Upper lobe of right lung (tissue), 1 donor: ENCODE results near the gene PRKN. TPM values are rescaled to one million over a fixed set of nuclear protein-coding genes. Genes with fewer than 3 reads are reported as not detected.

Experiments used
- ATAC-seq: fragments of 200-7000 bp; cut with Tn5 transposase; one replicate; pipeline ENCODE4 v1.9.1; 2020; ENCODE audit warnings: mild to moderate bottlenecking, moderate library complexity
- DNase-seq: peaks from one replicate; pipeline ENCODE4 v3.0.0-alpha.2; 2020
- H3K27ac ChIP-seq: fragments of 200-600 bp; one replicate; pipeline ENCODE4 v1.8.0; 2022
- H3K27me3 ChIP-seq: fragments of 200-600 bp; one replicate; pipeline ENCODE4 v1.8.0; 2022; ENCODE audit warnings: mild to moderate bottlenecking
- H3K36me3 ChIP-seq: fragments of 200-600 bp; one replicate; pipeline ENCODE4 v1.8.0; 2022
- H3K4me1 ChIP-seq: fragments of 200-600 bp; one replicate; pipeline ENCODE4 v1.8.0; 2022
- H3K4me3 ChIP-seq: fragments of 200-600 bp; one replicate; pipeline ENCODE4 v1.8.0; 2022; ENCODE audit warnings: mild to moderate bottlenecking
- H3K9me3 ChIP-seq: fragments of 200-600 bp; one replicate; pipeline ENCODE4 v1.8.0; 2022
- CTCF ChIP-seq: fragments of 200-600 bp; IDR thresholded peaks from one replicate; pipeline ENCODE4 v1.8.0; 2022; ENCODE audit warnings: antibody characterized with exemption
- intact Hi-C: fragments of 100-400 bp; cut with DNase I; formaldehyde crosslinking; loops from one replicate; pipeline ENCODE4 v1.11.0; 2022
- total RNA-seq: library from RNA; stranded (reverse); fragmentation: NEBNext Ultra II Directional; extraction: Animal tissue kit (Norgen Biotek cat#: 25700); gene quantifications from one replicate; pipeline ENCODE4 v1.2.1, GENCODE V29; 2021
- donor health status: DM: no; HTN: yes; CAD: no; lungs with severe emphysema.

Gene PRKN
- total RNA-seq, 1 donor from 2014 or later = 2.7 TPM

DNA sequence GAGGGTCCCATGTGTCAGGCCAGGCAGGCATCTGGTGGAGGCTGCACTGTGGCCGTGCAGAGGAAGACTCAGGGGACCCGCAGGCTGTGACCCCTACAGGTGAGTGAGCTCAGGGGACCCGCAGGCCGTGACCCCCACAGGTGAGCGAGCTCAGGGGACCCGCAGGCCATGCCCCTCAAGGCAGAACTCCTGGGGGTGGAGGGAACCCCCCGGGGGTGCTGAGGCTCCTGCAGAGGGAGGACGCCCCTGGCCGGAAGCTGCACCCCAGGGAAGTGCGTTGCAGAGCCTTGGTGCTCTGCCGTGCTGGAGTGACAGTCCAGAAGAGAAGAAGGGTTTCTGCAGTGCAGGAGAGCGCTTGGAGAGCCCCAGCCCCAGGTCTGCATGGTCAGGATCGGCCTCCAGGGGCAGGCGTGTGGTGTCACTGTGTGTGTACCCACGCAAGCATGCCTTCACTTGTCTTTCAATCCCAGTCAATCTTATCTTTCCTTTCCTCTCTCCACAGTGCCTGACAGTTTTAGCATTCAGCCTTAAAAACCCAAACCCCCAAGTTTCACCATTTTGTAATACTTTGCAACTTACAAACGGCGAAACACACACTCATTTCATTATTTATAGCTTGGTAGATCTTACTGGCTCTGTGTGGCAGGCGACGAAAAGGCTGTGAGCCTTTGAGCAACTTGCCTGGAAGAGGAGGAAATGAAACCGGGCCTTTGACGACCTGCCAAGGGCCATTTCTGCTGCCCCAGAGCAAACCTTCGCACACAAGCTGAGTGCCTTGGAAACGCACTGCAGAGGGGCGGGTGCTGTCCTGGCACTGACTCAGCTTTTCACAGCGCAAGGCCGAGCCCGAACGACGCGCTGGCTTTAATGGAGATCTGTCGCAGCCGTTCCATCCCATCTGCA lies 1352.3 kb downstream of the PRKN start:
- ATAC-seq (peak; percentile 85), DNase-seq (peak; percentile 89)
- Histone ChIP-seq H3K27me3 (no peaks in the 10 kb centered on the region), H3K9me3 (no peaks in the 10 kb centered on the region), H3K27ac (peak overlapping the region; percentile 7), H3K4me1 (peaks cover 12% of the 10 kb centered on the region), H3K4me3 (peak overlapping the region; percentile 24), H3K36me3 (no peaks in the 10 kb centered on the region)
- TF ChIP-seq CTCF = peak; percentile 39
- intact Hi-C loops = loop anchor here (5.0 kb wide), 1 partner anchor 443 kb away; no protein-coding TSS in a partner anchor

- H3K4me1 ChIP-seq = peaks cover 12% of the 10 kb centered on the region
- ATAC-seq = peak; percentile 58
Measured at GRCh38 chr6:161373905-161374451, 1353.6 kb downstream of the PRKN start.

GRCh38 chr6:161372422-161372793 lies 1355.2 kb downstream of the PRKN start:
- no peak for TF ChIP-seq CTCF
- Histone ChIP-seq H3K4me1 (peaks cover 12% of the 10 kb centered on the region), H3K27ac (no peak overlapping the region), H3K27me3 (no peaks in the 10 kb centered on the region), H3K9me3 (no peaks in the 10 kb centered on the region), H3K4me3 (no peak overlapping the region), H3K36me3 (no peaks in the 10 kb centered on the region)
- ATAC-seq = no peak
- intact Hi-C loops = loop anchor here (5.0 kb wide), 1 partner anchor 440 kb away; no protein-coding TSS in a partner anchor
- DNase-seq = no peak

More at GRCh38 chr6:161373905-161374451, 1353.6 kb downstream of the PRKN start:
- no peaks in the 10 kb centered on the region for H3K36me3 ChIP-seq
- no peak overlapping the region for H3K27ac ChIP-seq
- H3K9me3 ChIP-seq = no peaks in the 10 kb centered on the region
- intact Hi-C loops = loop anchor here (5.0 kb wide), 1 partner anchor 442 kb away; no protein-coding TSS in a partner anchor
- H3K4me3 ChIP-seq = no peak overlapping the region
- DNase-seq = peak; percentile 83
- no peaks in the 10 kb centered on the region for H3K27me3 ChIP-seq
- peak; percentile 98 for TF ChIP-seq CTCF

DNA sequence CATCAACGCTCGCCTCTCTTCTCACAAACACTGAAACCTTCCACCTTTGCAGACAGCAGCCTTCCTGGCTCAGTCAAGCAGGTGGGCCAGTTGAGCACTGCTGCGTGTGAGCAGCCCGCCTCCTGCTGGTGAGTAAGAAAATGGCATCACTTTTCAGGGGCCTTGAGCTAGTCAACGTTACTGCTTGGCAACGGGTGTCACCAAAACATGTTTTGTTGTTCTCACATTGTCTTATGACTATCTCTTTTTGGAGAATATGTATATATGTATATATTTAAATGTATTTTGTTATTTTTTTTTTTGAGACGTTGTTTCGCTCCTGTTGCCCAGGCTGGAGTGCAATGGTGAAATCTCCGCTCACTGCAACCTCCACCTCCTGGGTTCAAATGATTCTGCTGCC lies 1356.7 kb downstream of the PRKN start:
- H3K27ac ChIP-seq = no peak overlapping the region
- no peak overlapping the region for H3K4me3 ChIP-seq
- H3K4me1 ChIP-seq = peaks cover 10% of the 10 kb centered on the region
- H3K27me3 ChIP-seq = no peaks in the 10 kb centered on the region
- ATAC-seq (peak; percentile 72), DNase-seq (peak; percentile 73)
- intact Hi-C loops = loop anchor here (5.0 kb wide), 1 partner anchor 439 kb away; no protein-coding TSS in a partner anchor
- H3K9me3 ChIP-seq = no peaks in the 10 kb centered on the region
- no peaks in the 10 kb centered on the region for H3K36me3 ChIP-seq
- TF ChIP-seq CTCF = peak; percentile 93

DNA sequence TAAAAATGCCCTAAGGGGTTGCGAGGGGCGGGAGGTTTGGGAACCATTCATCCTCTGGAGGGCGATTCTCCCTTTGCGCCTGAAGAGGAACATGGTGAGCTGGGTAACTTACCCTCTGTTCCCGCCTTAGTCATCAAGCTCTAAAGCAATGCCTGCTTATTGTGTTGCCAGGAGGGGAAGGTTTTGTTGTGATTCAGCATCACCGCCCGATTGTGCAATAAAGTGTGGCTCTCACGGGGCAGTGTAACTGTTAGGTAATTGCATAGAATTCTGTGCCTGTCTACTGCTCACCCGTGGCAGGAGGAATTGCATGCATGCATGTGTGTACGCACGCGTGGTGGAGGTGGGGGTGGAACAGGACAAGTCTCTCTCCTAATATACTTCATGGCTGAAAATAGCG lies 1358.2 kb downstream of the PRKN start:
- no peaks in the 10 kb centered on the region for H3K27me3 ChIP-seq
- H3K4me3 ChIP-seq = no peak overlapping the region
- H3K27ac ChIP-seq = no peak overlapping the region
- DNase-seq (peak; percentile 78), ATAC-seq (peak; percentile 70)
- no peaks in the 10 kb centered on the region for H3K9me3 ChIP-seq
- no peaks in the 10 kb centered on the region for H3K4me1 ChIP-seq
- no peaks in the 10 kb centered on the region for H3K36me3 ChIP-seq
- intact Hi-C loops = loop anchor here (10.0 kb wide), 1 partner anchor 255 kb away; no protein-coding TSS in a partner anchor
- TF ChIP-seq CTCF = no peak
